Skeletal muscle cell (primary cell): ENCODE data around the gene PAK6.
A peak's percentile ranks its signal among the peaks of the same experiment; 100 is the strongest.

Experiments used
- DNase-seq: peaks from one replicate; pipeline ENCODE4 v3.0.0-alpha.2; 2010; ENCODE audit warnings: low read depth
- H3K4me3 ChIP-seq: 2 replicates; pipeline ENCODE4 v1.5.1; 2011; ENCODE audit warnings: low read depth, mild to moderate bottlenecking, control low read depth, low read length, moderate library complexity

Gene PAK6

DNA sequence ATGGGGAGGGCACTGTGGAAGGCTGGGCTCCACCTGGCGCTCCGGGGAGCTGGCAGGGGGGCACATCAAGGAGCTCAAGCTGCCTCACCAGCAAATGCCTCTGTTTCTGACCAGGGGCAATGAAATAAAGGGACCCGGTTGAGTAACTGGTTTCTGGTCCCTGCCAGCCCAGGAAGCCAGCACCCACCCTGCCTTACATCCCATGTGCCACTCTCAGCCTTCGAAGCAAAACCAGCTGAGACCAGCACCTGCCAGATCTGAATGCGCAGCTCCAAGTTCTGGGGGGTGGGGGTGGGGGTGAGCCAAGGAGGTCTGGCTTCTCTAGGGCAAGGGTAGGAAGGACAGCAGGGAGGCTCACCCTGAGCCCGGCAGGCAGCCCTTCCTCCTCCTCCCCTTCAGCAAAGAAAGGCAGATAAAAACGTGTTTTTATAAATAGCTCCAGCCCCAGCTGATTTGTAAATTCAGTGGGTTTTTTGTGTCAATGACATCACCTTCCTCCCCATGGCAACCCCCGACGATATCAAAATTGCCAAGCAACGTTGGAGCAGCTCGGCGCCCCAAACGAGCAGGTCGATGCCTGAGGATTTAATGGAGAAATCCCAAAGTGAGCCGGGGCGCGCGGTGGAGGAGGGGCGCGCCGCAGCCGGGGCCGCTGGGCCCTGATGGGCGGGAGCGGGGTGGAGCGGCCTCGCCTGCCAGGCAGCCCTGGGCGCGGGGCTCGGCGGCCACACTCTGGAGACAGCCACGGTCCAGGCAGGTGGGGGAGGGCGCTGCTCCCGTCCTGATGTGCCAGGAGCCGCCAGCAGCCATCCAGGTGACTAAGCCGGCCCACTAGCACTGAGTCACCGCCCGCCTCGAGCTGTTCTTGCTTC lies at the start of gene PAK6:
Gene PAK6 (plus strand): TSS at position 532 of the 872 bp plus-strand sequence. CDS start 25,723 bp downstream, outside the sequence.
- no peak for DNase-seq

DNA sequence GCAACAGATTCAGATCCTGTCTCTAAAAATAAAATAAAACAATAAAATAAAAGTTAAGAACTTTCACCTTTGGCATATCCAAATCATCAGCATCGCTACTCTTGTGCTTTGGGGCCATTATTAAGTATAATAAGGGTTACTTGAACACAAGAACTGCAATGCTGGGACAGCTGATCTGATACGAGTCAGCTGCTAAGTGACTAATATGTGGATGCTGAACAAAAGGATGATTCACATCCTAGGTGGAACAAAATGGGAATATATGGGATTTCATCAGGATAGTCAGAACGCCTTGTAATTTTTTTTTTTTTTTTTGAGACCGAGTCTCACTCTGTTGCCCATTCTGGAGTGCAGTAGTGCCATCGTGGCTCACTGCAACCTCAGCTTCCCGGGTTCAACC lies 48.3 kb upstream of the PAK6 start:
- DNase-seq, result peak; percentile 45
- no peak overlapping the region for H3K4me3 ChIP-seq

More for the DNA sequence above, at the start of gene PAK6:
- H3K4me3 ChIP-seq, result peak within 1 kb of the TSS; percentile 38

DNA sequence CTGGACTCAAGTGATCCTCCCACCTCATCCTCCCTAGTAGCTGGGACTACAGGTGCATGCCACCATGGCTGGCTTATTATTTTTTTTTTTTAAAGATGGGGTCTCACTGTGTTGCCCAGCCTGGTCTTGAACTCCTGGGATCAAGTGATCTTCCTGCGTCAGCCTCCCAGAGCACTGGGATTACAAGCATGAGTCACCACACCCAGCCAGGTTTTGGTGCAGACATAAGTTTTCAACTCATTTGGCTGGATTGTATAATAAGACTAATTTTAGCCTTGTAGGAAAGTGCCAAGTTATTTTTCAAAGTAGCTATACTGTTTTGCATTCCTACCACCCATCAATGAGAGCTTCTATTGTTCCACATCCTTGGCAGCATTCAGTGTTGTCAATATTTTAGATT lies 45.9 kb upstream of the PAK6 start:
- DNase-seq, result no peak

DNA sequence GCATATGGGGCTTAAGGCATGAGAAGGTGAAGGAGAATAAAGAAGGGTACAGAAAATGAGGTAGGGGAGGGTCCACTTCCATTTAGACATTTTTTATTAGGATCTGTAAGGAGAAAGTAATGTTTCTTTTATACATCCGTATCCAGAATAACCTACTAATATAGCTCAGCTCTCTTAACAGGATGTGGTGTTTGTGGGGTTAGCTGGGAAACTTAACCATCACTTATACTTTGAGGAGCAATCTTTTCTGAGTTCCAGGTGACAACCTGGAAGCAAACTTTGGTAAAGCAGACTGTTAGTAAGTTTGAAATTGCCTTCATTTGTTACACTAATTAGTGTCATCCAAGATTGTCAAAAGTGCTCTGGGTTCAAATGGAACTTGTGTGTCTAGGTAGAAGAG lies 41.4 kb upstream of the PAK6 start:
- no peak overlapping the region for H3K4me3 ChIP-seq
- DNase-seq, result no peak

More for the DNA sequence above, 45.9 kb upstream of the PAK6 start:
- no peak overlapping the region for H3K4me3 ChIP-seq

DNA sequence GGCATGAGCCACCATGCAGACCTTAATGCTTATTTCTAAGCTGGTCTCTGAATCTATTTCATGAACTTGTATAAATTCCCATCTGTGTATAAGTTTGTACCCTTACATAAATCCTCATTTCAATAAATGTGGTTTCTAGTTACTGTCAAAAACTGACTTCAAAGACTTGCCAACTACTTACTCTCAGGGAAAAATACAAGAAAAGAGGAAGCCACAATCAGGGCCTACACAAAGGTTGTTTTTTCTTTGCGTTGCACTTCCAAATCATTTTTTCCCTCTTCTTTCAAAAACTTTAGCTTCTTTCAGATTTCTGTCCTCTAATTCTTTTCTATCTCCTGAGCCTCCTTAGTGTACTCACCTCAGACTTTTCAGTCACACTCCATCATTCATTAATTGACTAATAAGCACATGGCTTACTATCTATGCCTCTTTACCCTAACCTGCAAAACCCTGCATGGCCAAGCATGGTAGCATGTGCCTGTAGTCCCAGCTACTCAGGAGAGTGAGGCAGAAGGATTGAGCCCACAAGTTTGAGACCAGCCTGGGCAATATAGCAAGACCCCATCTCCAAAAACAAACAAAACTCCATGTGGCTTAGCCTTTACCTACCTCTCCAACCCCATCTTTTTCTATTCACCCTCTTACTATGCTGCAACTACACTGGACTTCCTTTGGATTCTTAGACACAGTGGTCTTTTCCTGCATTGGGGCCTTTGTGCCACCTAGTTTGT lies 40.3 kb upstream of the PAK6 start:
- no peak for DNase-seq
- H3K4me3 ChIP-seq, result no peak overlapping the region

DNA sequence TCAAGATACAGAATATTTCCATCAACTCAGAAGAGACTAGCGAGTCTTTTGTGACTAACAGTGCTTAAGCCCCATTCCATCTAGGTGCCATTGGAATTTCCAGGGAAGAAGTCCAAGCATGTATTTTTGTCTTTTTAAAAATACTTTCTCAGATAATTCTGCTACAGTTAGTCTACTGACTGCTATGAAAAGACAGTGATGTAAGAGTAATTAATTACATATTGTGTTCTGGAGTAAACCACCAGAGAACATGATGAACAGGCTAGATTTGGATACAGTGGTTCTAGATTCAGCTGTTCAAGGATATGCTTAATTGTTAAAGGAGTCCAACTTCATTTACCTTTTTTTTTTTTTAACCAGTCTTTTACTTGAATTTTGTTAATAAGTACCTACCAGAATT lies 34.8 kb upstream of the PAK6 start:
- no peak overlapping the region for H3K4me3 ChIP-seq
- DNase-seq, result no peak

DNA sequence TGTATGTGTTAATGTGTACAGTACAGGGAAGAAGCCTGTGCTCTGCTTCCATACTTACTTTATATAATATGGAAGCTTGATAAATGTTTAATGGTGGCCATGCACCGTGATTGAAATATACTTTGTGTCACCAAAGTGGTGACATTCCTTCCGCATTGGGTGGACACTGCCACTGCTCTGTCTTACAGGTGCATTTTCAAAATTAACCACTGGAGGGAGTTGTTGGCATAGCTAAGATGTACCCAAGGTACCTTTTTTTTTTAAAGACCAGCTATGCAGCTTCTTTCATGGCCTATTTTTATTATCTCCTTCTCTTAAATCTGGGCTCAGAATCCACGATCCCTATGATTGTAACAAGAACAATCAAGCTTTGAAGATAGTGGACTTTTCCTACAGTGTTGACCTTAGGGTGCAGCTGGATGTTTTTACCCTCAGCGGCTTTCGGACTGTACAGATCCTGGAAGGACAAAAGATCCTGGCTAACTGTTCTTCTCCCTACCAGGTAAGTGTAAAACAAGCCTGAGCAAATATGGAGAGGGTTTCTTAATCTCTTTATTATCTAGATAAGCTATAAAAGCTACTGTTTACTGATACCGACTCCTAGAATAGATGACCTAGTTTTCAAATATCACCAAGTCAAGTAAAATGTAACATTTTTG lies 21.6 kb upstream of the PAK6 start:
- H3K4me3 ChIP-seq, result no peak overlapping the region
- peak; percentile 21 for DNase-seq

DNA sequence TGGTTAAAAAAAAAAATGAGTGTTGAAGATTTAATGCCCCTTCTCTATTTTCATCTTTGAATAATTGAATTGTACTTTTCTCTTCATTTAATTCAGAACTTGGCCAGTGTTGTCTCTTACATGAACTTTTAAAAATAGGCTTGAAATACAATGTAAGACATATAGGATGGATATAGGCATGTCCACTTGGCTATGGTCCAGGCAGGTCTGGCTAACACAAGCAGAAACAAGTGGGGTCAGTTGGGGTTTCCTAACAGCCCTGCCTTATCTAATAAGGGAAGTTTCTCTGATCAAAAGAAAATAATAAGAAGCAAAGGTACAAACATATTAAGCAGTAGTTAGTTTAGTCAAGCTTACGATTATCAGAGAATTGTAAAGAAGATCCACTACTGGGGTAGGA lies 19.1 kb upstream of the PAK6 start:
- no peak overlapping the region for H3K4me3 ChIP-seq
- no peak for DNase-seq

DNA sequence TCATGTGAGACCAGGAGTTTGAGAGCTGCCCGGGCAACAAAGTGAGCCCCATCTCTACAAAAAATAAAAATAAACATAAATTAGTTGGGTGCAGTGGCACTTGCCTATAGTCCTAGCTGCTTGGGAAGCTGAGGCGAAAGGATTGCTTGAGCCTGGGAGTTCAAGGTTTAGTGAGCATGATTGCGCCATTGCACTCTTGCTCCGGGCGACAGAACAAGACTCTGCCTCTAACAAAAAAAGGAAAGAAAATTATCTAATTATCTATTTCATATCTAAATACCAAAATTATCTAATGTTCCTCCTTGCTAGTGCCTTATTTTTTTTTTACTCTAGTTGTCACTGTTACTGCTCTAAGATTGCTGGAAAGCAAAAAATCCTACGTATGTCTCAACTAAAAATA lies 16.7 kb upstream of the PAK6 start:
- no peak for DNase-seq
- H3K4me3 ChIP-seq, result no peak overlapping the region

DNA sequence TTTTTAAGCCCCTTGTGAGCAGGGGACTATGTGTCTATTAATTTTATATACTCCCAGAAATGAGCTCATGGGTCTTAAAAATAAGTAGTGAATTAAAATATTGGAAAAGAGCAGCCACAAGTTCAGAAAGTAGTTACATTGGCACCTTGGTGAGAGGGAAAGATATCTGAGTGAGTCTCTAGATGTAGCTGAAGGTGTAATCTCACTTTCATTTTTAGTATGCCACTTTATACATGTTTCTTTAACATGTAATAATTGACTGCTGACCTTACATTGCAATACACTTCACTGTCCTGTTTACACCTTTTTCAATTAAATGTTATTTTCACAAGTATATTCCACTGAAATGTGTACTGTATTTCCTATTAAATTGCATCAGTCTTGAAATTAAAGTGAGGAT lies 12.1 kb upstream of the PAK6 start:
- H3K4me3 ChIP-seq, result no peak overlapping the region
- DNase-seq, result no peak

DNA sequence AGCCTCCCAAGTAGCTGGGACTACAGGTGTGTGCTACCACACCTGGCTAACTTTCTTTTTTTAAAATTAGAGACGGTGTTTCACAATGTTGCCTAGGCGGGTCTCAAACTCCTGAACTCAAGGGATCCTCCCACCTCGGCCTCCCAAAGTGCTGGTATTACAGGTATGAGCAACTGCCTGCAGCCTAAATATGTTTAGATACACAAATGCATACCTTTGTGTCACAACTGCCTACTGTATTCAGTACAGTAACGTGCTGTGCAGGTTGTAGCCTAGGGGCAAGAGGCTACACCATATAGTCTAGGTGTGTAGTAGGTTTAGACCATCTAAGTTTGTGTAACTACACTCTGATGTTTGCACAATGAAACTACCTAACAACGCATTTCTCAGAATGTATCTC lies 9.5 kb upstream of the PAK6 start:
- DNase-seq, result no peak
- H3K4me3 ChIP-seq, result no peak overlapping the region

DNA sequence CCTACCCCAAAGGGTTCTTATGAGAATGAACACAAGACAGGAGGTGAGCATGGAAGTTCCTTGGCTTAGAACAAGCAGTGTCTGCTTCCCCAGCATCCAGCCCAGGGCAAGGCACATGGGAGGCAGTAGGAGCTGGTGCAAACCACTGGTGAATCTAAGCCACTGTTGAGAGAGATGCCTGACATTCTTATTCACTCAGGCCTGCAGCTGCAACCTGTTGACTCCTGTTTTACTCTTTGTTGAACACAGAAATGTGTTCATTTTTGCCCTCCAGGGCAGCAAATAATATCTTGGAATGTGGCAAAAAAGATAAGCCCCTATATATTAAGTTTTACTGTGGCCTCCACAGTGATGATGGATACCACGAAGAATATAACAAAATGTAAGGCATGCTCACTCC lies 8.9 kb upstream of the PAK6 start:
- no peak overlapping the region for H3K4me3 ChIP-seq
- no peak for DNase-seq

DNA sequence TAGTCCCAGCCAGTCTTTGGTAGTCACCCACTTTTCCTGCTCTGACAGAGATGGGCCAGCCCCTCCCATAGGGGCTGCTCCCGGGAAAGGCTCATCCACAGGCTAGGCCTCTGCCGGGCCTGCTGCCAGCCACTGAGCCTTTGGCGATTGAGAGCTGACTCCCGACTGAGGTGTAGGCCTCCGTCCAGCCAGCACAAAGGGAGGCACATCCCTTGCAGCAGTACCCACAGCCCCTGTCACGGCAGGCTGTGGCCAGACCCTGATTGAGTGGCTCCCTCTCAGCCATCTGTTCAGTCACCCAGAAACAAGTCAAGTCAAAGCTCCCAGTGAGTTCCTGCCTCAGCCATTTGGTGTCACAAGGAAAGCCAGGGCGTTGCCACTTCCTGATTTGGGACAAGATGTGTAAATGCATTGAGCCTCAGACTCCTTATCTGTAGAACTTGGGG lies 6.2 kb upstream of the PAK6 start:
- no peak for DNase-seq

DNA sequence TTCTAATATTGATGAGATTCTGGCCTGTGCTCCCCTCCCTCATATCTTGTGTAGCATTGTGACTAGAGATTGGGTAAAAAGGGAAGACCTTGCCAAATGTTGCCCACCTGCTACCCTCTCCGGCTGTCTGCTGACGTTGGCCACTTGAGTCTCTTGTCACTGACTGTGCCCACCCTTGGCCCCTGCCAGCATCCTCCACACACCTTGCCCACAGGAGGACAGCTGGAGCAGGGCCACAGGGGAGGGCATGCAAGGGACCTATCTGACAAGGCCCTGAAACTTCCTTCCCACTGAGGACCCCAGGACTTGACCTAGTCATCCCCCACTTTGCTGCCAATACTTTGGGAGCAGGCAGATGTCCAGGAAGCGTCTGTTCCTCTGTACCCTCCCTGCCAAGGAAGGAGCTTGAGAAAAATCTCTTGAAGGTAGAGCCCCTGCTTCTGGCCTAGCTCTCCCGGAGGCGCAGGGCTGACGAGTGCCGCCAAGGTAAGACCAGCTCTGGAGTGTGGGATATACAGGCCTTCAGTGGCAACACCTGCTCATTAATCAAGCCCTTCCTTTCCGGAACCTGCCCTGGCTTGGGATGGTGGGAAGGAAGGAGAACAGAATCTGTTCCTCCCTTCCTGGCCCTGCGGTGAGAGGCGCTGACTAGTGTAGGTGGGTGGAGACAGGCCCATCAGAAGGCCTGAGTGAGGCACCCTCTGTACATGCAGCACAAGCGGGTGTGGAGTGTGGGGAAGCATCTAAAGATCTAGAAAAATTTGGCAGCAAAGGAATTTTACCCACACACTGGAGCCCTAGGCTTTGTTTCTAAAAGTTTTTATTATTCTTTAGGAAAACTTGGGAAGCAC lies 4.9 kb upstream of the PAK6 start:
- no peak overlapping the region for H3K4me3 ChIP-seq
- DNase-seq, result no peak

More for the DNA sequence above, 6.2 kb upstream of the PAK6 start:
- no peak overlapping the region for H3K4me3 ChIP-seq

DNA sequence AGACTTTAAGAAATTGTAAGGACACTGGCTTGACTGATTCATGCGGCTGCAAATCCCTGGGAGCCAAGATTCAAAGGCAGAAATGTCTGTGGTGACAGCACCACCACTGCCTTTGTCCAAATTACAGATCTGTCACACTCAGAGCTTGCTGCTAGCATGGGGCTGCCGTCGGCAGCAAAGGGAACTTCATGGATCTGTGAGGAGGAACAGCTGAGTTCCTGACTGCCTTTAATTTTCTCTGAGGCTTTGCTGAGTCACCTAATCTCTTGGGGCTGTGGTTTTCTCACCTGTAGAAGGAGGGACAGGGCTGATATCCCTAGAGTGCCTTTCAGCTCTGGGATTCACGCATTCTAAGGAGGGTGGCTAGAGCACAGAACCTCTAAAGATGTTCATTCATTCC lies 4.1 kb upstream of the PAK6 start:
- H3K4me3 ChIP-seq, result no peak overlapping the region
- no peak for DNase-seq

DNA sequence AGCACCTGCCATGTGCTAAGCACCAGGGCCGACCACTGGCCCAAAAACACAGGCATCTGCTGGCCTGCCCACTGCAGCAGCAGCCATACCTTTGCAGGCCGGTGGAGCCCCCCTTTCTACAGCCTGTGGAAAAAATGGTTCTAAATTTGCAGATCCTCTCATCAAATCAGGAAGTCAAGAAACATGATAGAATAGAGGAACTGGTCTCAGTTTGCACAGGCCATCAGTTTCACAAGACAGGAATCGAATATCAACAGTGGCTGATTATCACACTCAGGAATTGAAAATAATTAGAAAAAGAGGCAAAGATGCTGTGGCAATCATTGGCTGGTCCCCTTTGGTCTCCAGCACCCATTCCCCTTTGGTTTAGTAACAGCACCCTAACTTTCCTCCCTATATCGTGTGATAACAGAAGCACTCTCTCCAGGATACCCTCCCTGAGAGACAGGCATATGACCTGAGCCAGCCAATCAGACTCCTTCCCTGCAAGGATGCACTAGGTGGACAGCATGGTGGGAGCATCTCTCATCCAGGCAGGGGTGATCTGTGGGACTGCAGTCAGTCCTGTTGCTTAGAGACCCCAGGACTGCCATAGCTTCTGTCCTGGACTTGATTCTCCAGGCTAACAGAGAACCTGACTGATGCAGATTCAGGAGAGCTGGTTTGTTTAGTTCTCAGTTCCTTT lies 3.5 kb upstream of the PAK6 start:
- DNase-seq, result no peak
- H3K4me3 ChIP-seq, result no peak overlapping the region

DNA sequence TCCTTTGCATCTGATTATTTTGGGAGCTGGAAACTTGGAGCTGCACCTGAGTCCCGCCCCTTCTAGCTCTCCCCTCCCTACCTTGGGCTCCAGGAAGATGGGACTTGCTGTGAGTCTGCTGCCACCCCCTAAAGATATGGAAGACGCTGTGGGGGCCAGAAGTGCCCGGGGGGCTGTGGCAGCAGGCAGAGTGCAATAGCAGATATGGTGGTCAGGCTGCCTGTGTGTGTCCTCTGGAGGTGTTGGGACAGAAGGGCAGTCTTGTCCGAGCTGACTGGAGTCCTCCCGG lies 485 bp downstream of the PAK6 start:
- DNase-seq, result no peak
- peak overlapping the region; percentile 38 for H3K4me3 ChIP-seq

DNA sequence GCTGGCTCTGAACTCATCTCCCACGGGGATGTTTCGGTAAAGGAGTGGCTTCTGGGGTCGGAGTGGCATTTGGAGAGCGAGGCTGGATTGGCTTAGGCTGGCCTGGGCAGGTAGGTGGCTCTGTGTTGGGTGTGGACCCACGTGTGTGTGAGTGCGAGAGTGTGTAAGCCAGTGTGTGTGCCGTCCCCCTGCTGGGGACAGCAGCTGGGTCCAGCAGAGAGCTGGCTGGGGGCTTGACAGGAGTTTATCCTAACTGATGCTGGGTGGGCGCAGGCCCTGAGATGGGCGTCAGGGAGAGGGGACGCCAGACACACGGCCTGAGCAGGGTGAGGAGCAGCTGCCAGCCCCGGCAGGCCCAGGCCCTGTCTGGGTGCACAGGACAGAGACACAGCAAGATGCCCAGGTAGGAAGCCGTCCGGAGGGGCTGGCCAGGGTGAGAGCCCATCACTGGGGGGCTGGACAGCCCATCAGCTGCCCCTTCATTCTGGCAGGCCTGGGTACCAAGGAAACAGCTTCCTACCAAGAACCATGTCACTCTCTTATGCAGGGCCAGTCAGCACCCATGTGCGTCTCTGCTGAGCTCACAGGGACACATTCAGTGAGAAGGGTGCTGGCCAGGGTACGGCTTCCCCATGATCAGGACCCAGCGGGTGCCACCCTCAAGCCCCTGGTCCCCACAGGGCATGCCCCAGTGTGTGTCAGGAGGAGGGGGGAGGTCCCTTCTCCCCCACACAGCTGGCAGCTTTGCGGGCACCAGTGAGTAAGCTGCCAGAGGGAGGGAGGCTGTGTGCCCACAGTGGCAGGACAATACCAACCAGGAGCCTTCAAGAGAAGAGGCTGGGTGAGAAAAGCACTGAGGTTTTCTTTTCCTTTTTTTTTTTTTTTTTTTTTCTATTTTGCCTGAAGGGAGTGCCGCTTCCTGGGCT lies 1.1 kb downstream of the PAK6 start:
- H3K4me3 ChIP-seq, result no peak overlapping the region
- DNase-seq, result no peak
